Activated CD4-positive, CD25-positive, alpha-beta regulatory T cell treated with anti-CD3 and anti-CD28 coated beads, Interleukin-2, amount 50 U/mL, for 24 hours (primary cell): Measurements from ENCODE around the gene ZNF672.
"Not testable (repeated sequence)": the region's sequence is repeated elsewhere in the genome, so short reads cannot be mapped to it uniquely, and the experiment has no call there.

Experiments
- ATAC-seq, 2 donors: fragments of 150-1000 bp; cut with Tn5 transposase; one replicate each; pipeline ENCODE4 v1.10.0; 2021; ENCODE audit warnings: mild to moderate bottlenecking in 1 of 2, moderate library complexity in 1 of 2

Gene ZNF672

GRCh38 chr1:248813546-248813945, 24.5 kb upstream of the ZNF672 start:
- no peak for ATAC-seq

DNA sequence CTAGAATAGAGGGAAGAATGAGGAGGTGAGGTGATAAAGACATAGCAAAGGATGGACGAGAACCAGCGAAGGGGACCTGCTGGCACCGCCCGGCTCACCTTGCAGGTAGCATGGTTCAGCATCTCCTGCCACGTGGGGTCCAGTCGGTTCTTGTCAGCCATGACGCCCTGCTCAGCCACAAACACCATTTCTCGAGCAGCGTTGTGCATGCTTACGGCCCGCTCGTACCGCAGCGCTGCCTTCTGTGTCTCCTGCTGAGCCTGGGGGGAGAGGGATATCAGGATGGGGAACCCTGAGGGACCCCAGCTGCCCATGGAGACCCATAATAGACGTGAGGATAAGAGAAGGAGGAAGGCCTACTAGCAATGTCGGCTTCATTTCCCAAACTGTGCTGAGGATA, 23.7 kb upstream of the ZNF672 start:
- ATAC-seq, result no peak

DNA sequence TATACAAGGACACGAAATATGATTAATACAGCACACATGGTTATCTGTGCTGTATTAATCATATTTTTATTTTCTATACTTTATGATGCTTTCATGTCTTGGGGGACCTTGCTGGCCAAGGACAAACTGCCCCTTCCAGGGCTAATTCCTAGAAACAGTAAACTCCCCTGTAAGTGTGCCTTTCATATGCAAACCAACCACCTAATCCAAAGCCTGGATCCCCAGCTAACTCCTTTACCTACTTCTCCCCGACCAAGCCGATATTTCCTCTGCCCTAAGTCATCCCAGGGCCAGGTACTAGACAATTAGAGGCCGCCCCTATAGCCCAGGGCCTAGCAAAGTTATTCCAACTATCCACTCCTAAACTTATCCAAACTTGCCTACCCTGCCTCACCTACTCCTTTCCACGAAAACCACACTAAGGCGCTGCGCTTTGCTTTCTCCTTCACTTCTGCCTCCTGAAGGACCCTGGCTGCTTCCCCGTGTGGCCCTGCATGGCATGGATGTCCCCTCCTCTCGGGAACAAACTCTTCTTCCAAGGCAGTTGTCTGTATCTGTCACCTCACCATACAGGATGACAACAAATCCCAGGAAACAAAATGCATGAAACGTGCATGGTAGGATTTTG, 22.5 kb upstream of the ZNF672 start:
- no peak for ATAC-seq

- ATAC-seq, result no peak
Measured at GRCh38 chr1:248816042-248816851, 21.8 kb upstream of the ZNF672 start.

DNA sequence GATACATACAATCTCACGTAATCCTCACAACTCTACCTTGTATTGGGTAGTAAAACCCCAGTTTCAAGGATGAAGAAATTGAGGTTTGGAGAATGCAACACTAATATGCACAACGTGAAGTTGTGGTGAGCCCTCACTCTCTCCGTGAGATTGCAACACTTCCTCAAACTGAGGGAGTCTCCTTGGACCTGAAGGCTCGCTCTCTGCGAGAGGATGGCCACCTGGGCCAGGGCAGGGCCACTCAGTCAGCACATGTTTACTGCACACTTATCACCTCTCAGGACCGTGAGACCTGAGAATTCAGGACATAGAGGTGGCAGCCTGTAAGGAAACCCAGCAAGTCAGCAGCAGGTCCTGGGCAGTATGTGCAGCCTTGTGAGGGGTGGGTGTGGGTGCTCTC, 21.0 kb upstream of the ZNF672 start:
- ATAC-seq, result no peak

DNA sequence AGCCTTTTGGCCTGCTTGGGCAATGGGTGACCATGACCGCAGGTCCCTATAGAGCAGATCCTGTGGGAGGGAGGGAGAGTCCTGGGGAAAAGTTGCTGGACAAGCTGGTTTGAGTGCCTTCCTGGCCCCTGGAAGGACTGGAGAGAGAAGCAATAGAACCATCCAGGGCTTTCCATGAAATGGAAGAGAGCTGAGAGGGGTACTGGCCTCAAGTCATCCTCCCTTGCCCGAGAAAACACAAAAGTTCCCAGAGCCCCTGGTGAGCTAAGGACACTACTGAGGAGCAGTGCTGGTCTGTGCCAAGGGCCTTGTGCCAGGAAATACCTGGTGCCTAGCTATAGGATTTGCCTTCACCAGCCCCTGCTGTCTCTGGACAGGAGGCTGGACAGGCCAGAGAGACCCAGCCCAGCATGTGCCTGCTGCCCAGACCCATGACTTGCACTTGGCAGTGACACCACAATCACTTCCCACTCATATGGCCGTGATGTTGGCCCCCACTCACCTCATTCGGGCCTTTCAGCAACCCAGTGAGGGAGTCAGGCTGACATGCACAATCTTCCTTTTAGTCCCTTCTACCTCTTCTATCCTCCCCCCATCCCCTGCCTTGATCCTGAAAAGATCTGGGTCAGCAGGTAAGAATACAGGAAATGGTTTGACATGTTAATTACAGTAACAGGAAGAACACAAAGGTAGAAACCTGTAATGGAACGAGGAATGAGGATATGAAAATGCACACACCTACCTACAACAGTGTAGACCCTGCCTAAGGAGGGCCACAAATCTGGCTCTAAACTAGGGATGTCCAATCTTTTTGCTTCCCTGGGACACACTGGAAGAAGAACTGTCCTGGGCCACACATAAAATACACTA, 19.3 kb upstream of the ZNF672 start:
- peak in 1 of 2 donors; percentile 27 for ATAC-seq

DNA sequence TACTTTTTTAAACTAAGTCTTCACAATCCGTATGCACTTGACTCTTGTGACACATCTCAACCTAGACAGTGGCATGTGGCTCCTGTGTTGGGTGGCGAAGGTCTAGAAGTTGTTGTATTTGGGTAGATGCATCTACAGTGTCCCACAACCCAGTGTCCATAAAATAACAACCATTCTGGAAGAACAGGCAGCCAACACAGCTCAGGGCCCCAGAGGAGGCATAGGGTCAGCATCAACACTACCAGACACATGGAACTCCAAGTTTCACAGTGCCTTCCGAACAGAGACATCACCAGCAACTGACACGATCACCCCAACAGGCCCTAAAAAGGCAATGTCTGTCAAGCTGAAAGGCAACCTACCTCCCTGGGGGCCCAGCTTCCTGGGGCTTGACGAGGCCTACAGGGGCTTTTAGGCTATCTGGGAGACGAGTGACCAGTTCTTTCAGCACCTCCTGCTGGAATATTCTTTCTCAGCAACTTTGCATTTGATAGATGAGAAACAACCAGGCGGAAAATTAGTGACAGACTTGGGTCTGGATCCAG, 17.9 kb upstream of the ZNF672 start:
- ATAC-seq, result no peak

- ATAC-seq, result no peak
Measured at GRCh38 chr1:248821101-248821500, 16.9 kb upstream of the ZNF672 start.

- ATAC-seq, result no peak
Measured at GRCh38 chr1:248821641-248822040, 16.4 kb upstream of the ZNF672 start.

GRCh38 chr1:248822148-248823032, 15.6 kb upstream of the ZNF672 start:
- no peak for ATAC-seq

GRCh38 chr1:248823517-248824001, 14.5 kb upstream of the ZNF672 start:
- no peak for ATAC-seq

DNA sequence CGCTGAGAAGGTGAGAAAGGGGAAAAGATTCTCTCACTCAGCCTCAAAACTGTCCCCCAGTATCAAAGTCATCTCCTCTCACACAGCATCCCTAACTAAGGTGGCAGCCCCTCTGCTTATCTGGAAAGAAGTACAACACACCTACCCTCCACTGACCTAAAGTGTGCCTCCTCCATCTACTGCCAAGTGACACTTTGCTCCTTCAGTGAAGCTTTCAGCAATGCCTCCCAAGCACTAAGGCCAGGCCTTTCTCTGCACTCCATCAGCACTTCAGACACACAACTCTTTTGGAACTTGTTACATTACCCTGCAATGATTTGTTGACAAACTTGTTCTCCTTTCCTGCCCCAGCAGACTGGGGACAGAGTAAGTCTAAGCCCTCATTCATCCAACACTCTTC, 13.7 kb upstream of the ZNF672 start:
- no peak for ATAC-seq

DNA sequence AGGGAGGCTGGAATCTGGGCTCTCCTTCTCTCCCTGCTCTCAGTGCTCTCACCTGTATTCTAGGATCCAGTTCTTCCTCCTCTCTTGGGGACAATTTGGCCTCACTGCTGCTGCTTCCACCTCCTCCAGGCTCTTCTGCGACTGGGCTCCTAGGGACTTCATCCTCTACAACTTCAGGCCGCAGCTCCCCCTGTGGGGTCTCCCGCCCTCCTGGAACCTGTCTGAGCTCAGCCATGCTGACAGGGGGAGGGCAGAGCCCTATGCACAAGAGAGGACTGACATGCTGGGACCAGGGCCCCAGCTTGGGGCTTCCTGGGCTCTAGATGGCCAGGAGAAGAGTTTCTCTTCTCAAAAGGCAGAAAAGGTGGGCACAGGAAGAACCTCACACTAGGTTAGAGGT, 13.3 kb upstream of the ZNF672 start:
- ATAC-seq, result no peak

DNA sequence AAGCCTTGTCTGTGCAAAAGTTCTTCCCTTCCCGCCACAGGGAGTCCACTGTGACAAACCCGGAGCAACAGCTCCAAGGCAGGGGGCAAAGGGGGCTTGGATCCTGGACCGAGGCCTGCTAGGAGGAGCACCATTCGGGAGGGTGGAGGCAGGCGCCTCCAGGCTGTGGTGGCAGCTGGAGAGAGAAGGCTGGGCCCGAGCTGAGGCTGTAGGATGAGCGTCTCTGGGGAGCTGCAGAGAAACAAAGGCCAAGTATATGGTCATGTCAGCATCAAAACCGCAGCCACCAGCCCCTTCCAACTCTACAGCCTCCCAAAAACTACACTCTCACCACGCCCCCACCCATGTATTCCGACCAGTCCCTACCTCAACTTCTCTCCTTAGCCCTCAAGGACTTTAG, 12.9 kb upstream of the ZNF672 start:
- no peak for ATAC-seq

DNA sequence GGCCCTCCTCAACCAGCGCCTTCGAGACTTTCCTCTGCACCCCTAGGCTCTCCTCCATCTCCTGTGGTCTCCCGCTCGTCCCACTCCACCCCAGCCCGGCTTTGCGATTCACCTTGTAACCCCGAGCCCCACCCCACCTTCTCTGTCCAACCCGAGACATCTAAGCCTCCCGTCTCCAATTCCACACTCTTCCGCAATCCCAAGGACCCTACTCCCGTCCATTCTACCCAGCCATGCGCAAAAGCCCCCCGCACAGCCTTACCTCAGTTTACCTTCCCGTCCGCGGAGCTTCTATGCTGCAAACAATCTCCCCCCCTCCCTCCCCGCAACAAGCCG, 12.5 kb upstream of the ZNF672 start:
- peak; percentile 2 to 6 for ATAC-seq

DNA sequence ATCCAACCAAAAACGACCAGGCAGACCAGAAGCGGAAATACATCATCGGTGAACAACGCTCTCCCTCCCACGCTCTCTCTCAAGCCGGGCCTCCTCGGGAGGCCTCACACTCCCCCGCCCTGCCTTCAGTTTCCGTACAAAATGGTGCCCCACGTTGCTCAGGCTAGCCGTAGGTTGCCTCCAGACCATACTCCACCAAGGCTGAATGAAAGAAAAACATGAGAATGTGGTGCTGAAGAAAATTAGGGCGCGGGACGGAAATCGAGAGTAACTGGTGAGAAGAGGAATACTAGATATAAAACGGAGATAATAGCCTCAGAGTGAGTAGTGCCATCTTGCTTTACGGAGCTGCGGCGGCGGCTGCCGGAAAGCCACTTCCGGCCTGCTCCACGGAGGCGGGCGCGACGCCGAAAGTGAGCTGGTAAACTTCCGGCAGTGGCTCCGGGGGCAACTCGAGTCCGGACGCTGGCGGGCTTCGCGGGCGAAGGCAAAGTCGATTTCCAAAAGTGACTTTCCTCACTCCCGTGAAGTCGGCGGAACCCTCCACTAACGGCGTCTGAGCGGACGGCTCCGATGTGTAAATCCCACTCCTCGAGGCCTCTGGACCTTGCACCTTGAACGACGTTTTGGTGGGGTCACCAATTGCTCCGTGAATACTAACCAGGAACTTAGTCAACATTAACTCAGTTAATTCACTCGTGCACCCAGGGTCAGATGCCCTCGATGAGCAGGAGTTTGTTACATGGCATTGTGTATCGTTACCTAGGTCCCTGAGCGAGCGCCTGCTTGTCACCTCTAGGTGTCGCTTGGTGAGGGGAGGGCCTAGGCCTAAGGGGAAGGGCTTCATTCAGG, 11.9 kb upstream of the ZNF672 start, which contains the start of gene SH3BP5L:
Gene SH3BP5L (minus strand): TSS at position 7 of the 852 bp plus-strand sequence. CDS start 980 bp downstream, outside the sequence.
- ATAC-seq, result peak; percentile 88 to 91

- ATAC-seq, result no peak
Measured at GRCh38 chr1:248828845-248829244, 9.2 kb upstream of the ZNF672 start.

DNA sequence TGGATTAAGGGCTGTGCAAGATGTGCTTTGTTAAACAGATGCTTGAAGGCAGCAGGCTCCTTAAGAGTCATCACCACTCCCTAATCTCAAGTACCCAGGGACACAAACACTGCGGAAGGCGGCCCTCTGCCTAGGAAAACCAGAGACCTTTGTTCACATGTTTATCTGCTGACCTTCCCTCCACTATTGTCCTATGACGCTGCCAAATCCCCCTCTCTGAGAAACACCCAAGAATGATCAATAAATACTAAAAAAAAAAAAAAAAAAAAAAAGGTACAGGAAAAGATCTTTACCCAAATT, 7.4 kb upstream of the ZNF672 start:
- ATAC-seq, result not testable (repeated sequence)

- no peak for ATAC-seq
Measured at GRCh38 chr1:248831842-248832241, 6.2 kb upstream of the ZNF672 start.

- no peak for ATAC-seq
Measured at GRCh38 chr1:248834343-248834940, 3.6 kb upstream of the ZNF672 start.
